ENCODE data around the gene CDC20.

GRCh38 chr1:43395523-43395922 lies 36.7 kb downstream of the CDC20 start:
- TF ChIP-seq POLR2A (IDR thresholded peaks at IDR 0.05) (no peak), CTCF (IDR thresholded peaks at IDR 0.05) (no peak)

All from adrenal gland (tissue), 5 donors.